OCI-M2 (cell line): ENCODE results near the gene ELOVL6.
"Not testable (repeated sequence)": the region's sequence is repeated elsewhere in the genome, so short reads cannot be mapped to it uniquely, and the experiment has no call there.

Source experiments
- DNase-seq: peaks from one replicate; lab custom pipeline; 2025; ENCODE audit not compliant: unreplicated experiment; lab: John Stamatoyannopoulos, UW

Gene ELOVL6

GRCh38 chr4:110163327-110164069 is 34.9 kb downstream of the ELOVL6 start:
- no peak for DNase-seq

- DNase-seq = no peak
Observed at GRCh38 chr4:110160618-110161017, 37.8 kb downstream of the ELOVL6 start.

GRCh38 chr4:110159541-110159940 is 38.9 kb downstream of the ELOVL6 start:
- no peak for DNase-seq

GRCh38 chr4:110157580-110157979 is 40.8 kb downstream of the ELOVL6 start:
- DNase-seq = no peak

GRCh38 chr4:110157166-110157565 is 41.2 kb downstream of the ELOVL6 start:
- DNase-seq = not testable (repeated sequence)

- DNase-seq = no peak
Observed at GRCh38 chr4:110156442-110156841, 42.0 kb downstream of the ELOVL6 start.

GRCh38 chr4:110155654-110156053 is 42.8 kb downstream of the ELOVL6 start:
- DNase-seq = no peak

- DNase-seq = no peak
Observed at GRCh38 chr4:110154582-110154981, 43.8 kb downstream of the ELOVL6 start.

GRCh38 chr4:110152386-110152785 is 46.0 kb downstream of the ELOVL6 start:
- DNase-seq = no peak

GRCh38 chr4:110149089-110149488 is 49.3 kb downstream of the ELOVL6 start:
- no peak for DNase-seq

GRCh38 chr4:110142461-110142860 is 56.0 kb downstream of the ELOVL6 start:
- no peak for DNase-seq

- no peak for DNase-seq
Observed at GRCh38 chr4:110139815-110140214, 58.6 kb downstream of the ELOVL6 start.

- no peak for DNase-seq
Observed at GRCh38 chr4:110139111-110139510, 59.3 kb downstream of the ELOVL6 start.

GRCh38 chr4:110138551-110138950 is 59.9 kb downstream of the ELOVL6 start:
- no peak for DNase-seq

- DNase-seq = no peak
Observed at GRCh38 chr4:110137829-110138228, 60.6 kb downstream of the ELOVL6 start.

GRCh38 chr4:110135523-110135922 is 62.9 kb downstream of the ELOVL6 start:
- no peak for DNase-seq

GRCh38 chr4:110135076-110135475 is 63.3 kb downstream of the ELOVL6 start:
- DNase-seq = no peak

- DNase-seq = no peak
Observed at GRCh38 chr4:110134269-110134869, 64.0 kb downstream of the ELOVL6 start.

- no peak for DNase-seq
Observed at GRCh38 chr4:110132816-110133719, 65.3 kb downstream of the ELOVL6 start.

- no peak for DNase-seq
Observed at GRCh38 chr4:110131916-110132315, 66.5 kb downstream of the ELOVL6 start.

- no peak for DNase-seq
Observed at GRCh38 chr4:110130576-110131358, 67.6 kb downstream of the ELOVL6 start.
